Esophagus squamous epithelium (tissue), 4 donors: Measurements from ENCODE around the gene SH2B2.

ENCODE experiments used
- CTCF ChIP-seq, 6 experiments: fragments of 450-650 bp in 4 of 6; fragments of 200-600 bp in 2 of 6; sonication (generic) in 2 of 6; IDR thresholded peaks; one replicate each; pipeline ENCODE4 v1.5.1; 2016 to 2019; ENCODE audit warnings: antibody characterized with exemption in 6 of 6, mild to moderate bottlenecking in 4 of 6, moderate library complexity in 4 of 6
- POLR2A ChIP-seq, 4 donors: fragments of 450-650 bp; IDR thresholded peaks; one replicate each; pipeline ENCODE4 v1.6.1; 2017; ENCODE audit warnings: antibody characterized with exemption in 4 of 4, mild to moderate bottlenecking in 4 of 4, moderate library complexity in 3 of 4

GRCh38 chr7:102255501-102255900, 31.2 kb upstream of the SH2B2 start:
- TF ChIP-seq CTCF (IDR thresholded peaks at IDR 0.05) (no peak), POLR2A (IDR thresholded peaks at IDR 0.05) (no peak)
